IMR-90 (cell line): ENCODE results near the gene CACNA1D. TPM values are rescaled to one million over a fixed set of nuclear protein-coding genes. Genes with fewer than 3 reads are reported as not detected.

Source experiments
- ATAC-seq: fragments of 200-7000 bp; cut with Tn5 transposase; 2 replicates; pipeline ENCODE4 v1.9.1; 2020; ENCODE audit warnings: low read depth, mild to moderate bottlenecking, moderate library complexity
- BruUV-seq: library from RNA; stranded (reverse); fragments of 400-500 nt; replicated peaks from 2 replicates; lab custom pipeline; 2021; lab: Mats Ljungman, UMichigan
- CTCF ChIA-PET: fragments of 300-600 bp; formaldehyde crosslinking; extraction: SDS; loops from one replicate; lab custom pipeline; 2021; ENCODE audit warnings: antibody characterized with exemption; lab: Yijun Ruan, JAX
- POLR2A ChIA-PET: fragments of 300-600 bp; sonication (Branson Sonifier 250); formaldehyde crosslinking; loops from one replicate; lab custom pipeline; 2022; ENCODE audit warnings: antibody characterized with exemption; ENCODE audit not compliant: unreplicated experiment; lab: Charles Lee
- DNase-seq: peaks from one replicate; pipeline ENCODE4 v3.0.0; 2013
- H2AFZ ChIP-seq: replicated peaks from 2 replicates; pipeline ENCODE3; 2013; ENCODE audit warnings: low read length, mild to moderate bottlenecking; ENCODE audit not compliant: poor library complexity
- H2AK5ac ChIP-seq: 2 replicates; pipeline ENCODE4 v1.6.1; 2013; ENCODE audit warnings: low read depth, low read length, inconsistent platforms
- H2AK9ac ChIP-seq: replicated peaks from 2 replicates; pipeline ENCODE3; 2013; ENCODE audit warnings: mild to moderate bottlenecking, low read depth, low read length, moderate library complexity; ENCODE audit not compliant: poor library complexity
- H2BK120ac ChIP-seq: 2 replicates; pipeline ENCODE4 v1.6.1; 2013; ENCODE audit warnings: low read depth, low read length, inconsistent platforms
- H2BK15ac ChIP-seq: 3 replicates; pipeline ENCODE4 v1.6.1; 2013; ENCODE audit warnings: low read depth, low read length, inconsistent platforms
- H2BK20ac ChIP-seq: 2 replicates; pipeline ENCODE4 v1.6.1; 2013; ENCODE audit warnings: low read depth, mild to moderate bottlenecking, inconsistent platforms, low read length, moderate library complexity
- H2BK5ac ChIP-seq: 2 replicates; pipeline ENCODE4 v1.6.1; 2013; ENCODE audit warnings: mild to moderate bottlenecking, low read depth, low read length, inconsistent platforms; ENCODE audit not compliant: poor library complexity, severe bottlenecking
- H3K14ac ChIP-seq: replicated peaks from 2 replicates; pipeline ENCODE4 v1.6.1; 2013; ENCODE audit warnings: low read depth, low read length, inconsistent platforms
- H3K18ac ChIP-seq: 2 replicates; pipeline ENCODE4 v1.6.1; 2013; ENCODE audit warnings: low read depth, low read length, control low read depth
- H3K23ac ChIP-seq: 2 replicates; pipeline ENCODE4 v1.6.1; 2013; ENCODE audit warnings: low read depth, low read length, inconsistent platforms
- H3K27ac ChIP-seq: 2 replicates; pipeline ENCODE4 v1.5.1; 2013; ENCODE audit warnings: mild to moderate bottlenecking, control low read depth, low read length; ENCODE audit not compliant: insufficient read depth
- H3K27me3 ChIP-seq: 2 replicates; pipeline ENCODE4 v1.6.1; 2013; ENCODE audit warnings: low read length; ENCODE audit not compliant: control insufficient read depth, insufficient read depth
- H3K36me3 ChIP-seq: 2 replicates; pipeline ENCODE4 v1.6.1; 2013; ENCODE audit warnings: low read length, mixed read lengths; ENCODE audit not compliant: control insufficient read depth, insufficient read depth
- H3K4ac ChIP-seq: 2 replicates; pipeline ENCODE4 v1.6.1; 2013; ENCODE audit warnings: low read depth, low read length, inconsistent platforms
- H3K4me1 ChIP-seq: 2 replicates; pipeline ENCODE4 v1.6.1; 2013; ENCODE audit warnings: low read length, mixed read lengths; ENCODE audit not compliant: control insufficient read depth, insufficient read depth
- H3K4me2 ChIP-seq: 2 replicates; pipeline ENCODE4 v1.6.1; 2013; ENCODE audit warnings: low read depth, mild to moderate bottlenecking, control low read depth, low read length, moderate library complexity
- H3K4me3 ChIP-seq: 2 replicates; pipeline ENCODE4 v1.5.1; 2013; ENCODE audit warnings: low read depth, mild to moderate bottlenecking, control low read depth, low read length, moderate library complexity; ENCODE audit not compliant: insufficient read depth
- H3K56ac ChIP-seq: 2 replicates; pipeline ENCODE4 v1.6.1; 2013; ENCODE audit warnings: low read length, inconsistent platforms; ENCODE audit not compliant: insufficient read depth; ENCODE audit errors: extremely low read depth
- H3K79me1 ChIP-seq, 2 experiments: 2 replicates each; pipeline ENCODE4 v1.6.1; 2013; ENCODE audit warnings: low read length in 2 of 2, inconsistent platforms in 1 of 2, low read depth in 1 of 2
- H3K9ac ChIP-seq: 2 replicates; pipeline ENCODE4 v1.6.1; 2013; ENCODE audit warnings: low read depth, low read length, control low read depth
- H3K9me1 ChIP-seq: 2 replicates; pipeline ENCODE4 v1.6.1; 2013; ENCODE audit warnings: low read length, inconsistent platforms; ENCODE audit not compliant: insufficient read depth
- H3K9me3 ChIP-seq: 2 replicates; pipeline ENCODE4 v1.6.1; 2013; ENCODE audit warnings: low read length; ENCODE audit not compliant: control insufficient read depth, insufficient read depth
- H4K20me1 ChIP-seq: 2 replicates; pipeline ENCODE4 v1.6.1; 2013; ENCODE audit warnings: low read length, inconsistent platforms; ENCODE audit not compliant: insufficient read depth
- H4K5ac ChIP-seq: 2 replicates; pipeline ENCODE4 v1.6.1; 2013; ENCODE audit warnings: mild to moderate bottlenecking, low read depth, low read length, control low read depth
- H4K8ac ChIP-seq, 2 experiments: 2 replicates each; pipeline ENCODE4 v1.6.1; 2013; ENCODE audit warnings: low read depth in 2 of 2, low read length in 2 of 2, control low read depth in 1 of 2, inconsistent platforms in 1 of 2
- H4K91ac ChIP-seq: 2 replicates; pipeline ENCODE4 v1.6.1; 2013; ENCODE audit warnings: low read depth, low read length, inconsistent platforms; ENCODE audit not compliant: insufficient read depth
- BHLHE40 ChIP-seq: fragments of 150-350 bp; IDR thresholded peaks from 2 replicates; pipeline ENCODE4 v1.6.1; 2016; ENCODE audit warnings: mild to moderate bottlenecking, low read depth, low read length
- CEBPB ChIP-seq: IDR thresholded peaks from 2 replicates; pipeline ENCODE4 v1.6.1; 2012; ENCODE audit warnings: low read depth, low read length, improper control_type of control experiment
- CHD1 ChIP-seq: IDR thresholded peaks from 2 replicates; pipeline ENCODE4 v1.6.1; 2012; ENCODE audit warnings: low read depth, low read length, improper control_type of control experiment
- FOS ChIP-seq: fragments of 150-350 bp; IDR thresholded peaks from 2 replicates; pipeline ENCODE4 v1.6.1; 2016; ENCODE audit warnings: low read depth, low read length
- MAFK ChIP-seq: IDR thresholded peaks from 2 replicates; pipeline ENCODE4 v1.6.1; 2012; ENCODE audit warnings: low read depth, low read length, improper control_type of control experiment
- MAZ ChIP-seq: IDR thresholded peaks from 2 replicates; pipeline ENCODE4 v1.6.1; 2012; ENCODE audit warnings: low read depth, mild to moderate bottlenecking, low read length, improper control_type of control experiment, moderate library complexity, borderline replicate concordance
- MXI1 ChIP-seq: IDR thresholded peaks from 2 replicates; pipeline ENCODE4 v1.6.1; 2012; ENCODE audit warnings: low read depth, mild to moderate bottlenecking, low read length, moderate library complexity, borderline replicate concordance
- POLR2A ChIP-seq: IDR thresholded peaks from 2 replicates; pipeline ENCODE4 v1.6.1; 2012; ENCODE audit warnings: mild to moderate bottlenecking, low read depth, low read length
- RAD21 ChIP-seq: IDR thresholded peaks from 2 replicates; pipeline ENCODE4 v1.6.1; 2012; ENCODE audit warnings: low read length, improper control_type of control experiment
- RFX5 ChIP-seq: IDR thresholded peaks from 2 replicates; pipeline ENCODE4 v1.8.0; 2012; ENCODE audit warnings: low read depth, mild to moderate bottlenecking, low read length, moderate library complexity
- SMC3 ChIP-seq: fragments of 150-350 bp; IDR thresholded peaks from 2 replicates; pipeline ENCODE4 v1.6.1; 2016; ENCODE audit warnings: low read depth, mild to moderate bottlenecking, antibody characterized with exemption, low read length, moderate library complexity
- WGBS, 2 experiments: methylation state at CpG; one replicate each; pipeline versions ENCODE4 v1.1.5 to v1.1.7; 2013; ENCODE audit warnings: missing lambda C conversion rate in 2 of 2; ENCODE audit not compliant: insufficient read length in 1 of 2; ENCODE audit errors: extremely low coverage in 2 of 2; 5-methylcytosine and 5-hydroxymethylcytosine counted together
- dilution Hi-C: fragments of 300-500 bp; cut with HindIII; formaldehyde crosslinking; loops from one replicate; pipeline ENCODE4 v1.14.3; 2018; ENCODE audit warnings: low sequenced_read_pairs; ENCODE audit not compliant: unreplicated experiment
- in situ Hi-C: fragments of 300-500 bp; cut with MboI; formaldehyde crosslinking; loops from 3 replicates; pipeline ENCODE4 v1.14.3; 2019; ENCODE audit warnings: low sequenced_read_pairs, inconsistent platforms, mixed read lengths
- intact Hi-C: fragments of 100-400 bp; cut with micrococcal nuclease; formaldehyde crosslinking; loops from 2 replicates; pipeline ENCODE4 v1.10.0; 2022
- polyA plus RNA-seq, 3 experiments: library from polyadenylated mRNA; depleted of rRNA; stranded (reverse); fragments of >200 nt; gene quantifications; 2 replicates each; pipeline ENCODE4 v1.2.3, GENCODE V29; 2012; ENCODE audit warnings: low replicate concordance in 1 of 3
- total RNA-seq: library from RNA; depleted of rRNA; stranded (reverse); fragments of >200 nt; gene quantifications from 2 replicates; pipeline ENCODE4 v1.2.3, GENCODE V29; 2012
- TF ChIP-seq, protein P1 (sequence below): fragments of 150-350 bp; IDR thresholded peaks from 2 replicates; pipeline ENCODE4 v1.6.1; 2017; ENCODE audit warnings: mild to moderate bottlenecking, antibody characterized with exemption, low read length, low read depth
- TF ChIP-seq, protein P2 (sequence below): fragments of 150-350 bp; IDR thresholded peaks from 2 replicates; pipeline ENCODE4 v1.6.1; 2016; ENCODE audit warnings: low read depth, mild to moderate bottlenecking, low read length, moderate library complexity, borderline replicate concordance

CACNA1D gene
- total and polyA plus RNA-seq, 2 of the 4 experiments (the other 2 are of a cell fraction): 0.07 TPM; not detected in 1

DNA sequence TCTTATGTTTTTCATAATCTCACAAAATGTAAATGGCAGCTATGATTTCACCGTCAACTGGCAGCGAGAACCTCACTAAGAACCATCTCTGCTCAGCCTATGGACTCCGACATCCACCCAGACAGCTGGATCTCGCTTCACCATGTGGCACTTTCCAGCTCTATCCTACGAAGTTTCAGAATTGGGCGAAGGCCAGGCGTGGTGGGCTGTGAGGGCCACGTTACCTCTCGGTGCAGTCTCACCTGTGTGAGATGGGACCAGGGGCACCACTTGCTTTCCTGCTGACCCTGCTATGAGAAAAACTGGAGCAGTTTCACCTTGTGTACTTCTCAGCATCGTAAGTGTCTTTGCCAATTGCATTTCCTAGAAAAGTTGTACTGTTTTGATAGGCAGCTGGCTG, 319.5 kb downstream of the CACNA1D start:
- dilution Hi-C loops (no loop called here), in situ Hi-C loops (no loop called here), intact Hi-C loops (no loop called here)
- Histone ChIP-seq H3K9ac (no peak overlapping the region), H4K8ac (no peak overlapping the region), H4K20me1 (no peaks in the 10 kb centered on the region), H3K56ac (no peak overlapping the region), H2AK5ac (no peak overlapping the region), H2BK120ac (no peak overlapping the region), H3K4me3 (no peak overlapping the region), H3K18ac (no peak overlapping the region), H2BK20ac (no peak overlapping the region), H2AFZ (no peak overlapping the region), H3K4me2 (no peak overlapping the region), H3K4ac (no peak overlapping the region), H3K36me3 (no peaks in the 10 kb centered on the region), H2AK9ac (no peak overlapping the region), H3K9me3 (no peaks in the 10 kb centered on the region), H4K91ac (no peak overlapping the region), H3K23ac (no peak overlapping the region), H3K4me1 (no peaks in the 10 kb centered on the region), H3K27me3 (peaks cover 11% of the 10 kb centered on the region), H3K14ac (no peak overlapping the region), H3K79me1 (no peaks in the 10 kb centered on the region), H3K9me1 (no peaks in the 10 kb centered on the region), H4K5ac (no peak overlapping the region), H2BK5ac (no peak overlapping the region), H2BK15ac (no peak overlapping the region), H3K27ac (no peak overlapping the region)
- ChIA-PET CTCF (no interaction called here), POLR2A (no interaction called here)
- ATAC-seq (no peak), DNase-seq (no peak)
- BruUV-seq: no TSS peak
- TF ChIP-seq MAZ: no peak
- TF ChIP-seq, protein P1, sequence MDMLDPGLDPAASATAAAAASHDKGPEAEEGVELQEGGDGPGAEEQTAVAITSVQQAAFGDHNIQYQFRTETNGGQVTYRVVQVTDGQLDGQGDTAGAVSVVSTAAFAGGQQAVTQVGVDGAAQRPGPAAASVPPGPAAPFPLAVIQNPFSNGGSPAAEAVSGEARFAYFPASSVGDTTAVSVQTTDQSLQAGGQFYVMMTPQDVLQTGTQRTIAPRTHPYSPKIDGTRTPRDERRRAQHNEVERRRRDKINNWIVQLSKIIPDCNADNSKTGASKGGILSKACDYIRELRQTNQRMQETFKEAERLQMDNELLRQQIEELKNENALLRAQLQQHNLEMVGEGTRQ: no peak
- TF ChIP-seq POLR2A: no peak
- TF ChIP-seq MAFK: no peak
- TF ChIP-seq SMC3: no peak
- TF ChIP-seq RAD21: no peak
- TF ChIP-seq CHD1: no peak
- no peak for TF ChIP-seq RFX5
- no peak for TF ChIP-seq MXI1
- no peak for TF ChIP-seq FOS
- TF ChIP-seq, protein P2, sequence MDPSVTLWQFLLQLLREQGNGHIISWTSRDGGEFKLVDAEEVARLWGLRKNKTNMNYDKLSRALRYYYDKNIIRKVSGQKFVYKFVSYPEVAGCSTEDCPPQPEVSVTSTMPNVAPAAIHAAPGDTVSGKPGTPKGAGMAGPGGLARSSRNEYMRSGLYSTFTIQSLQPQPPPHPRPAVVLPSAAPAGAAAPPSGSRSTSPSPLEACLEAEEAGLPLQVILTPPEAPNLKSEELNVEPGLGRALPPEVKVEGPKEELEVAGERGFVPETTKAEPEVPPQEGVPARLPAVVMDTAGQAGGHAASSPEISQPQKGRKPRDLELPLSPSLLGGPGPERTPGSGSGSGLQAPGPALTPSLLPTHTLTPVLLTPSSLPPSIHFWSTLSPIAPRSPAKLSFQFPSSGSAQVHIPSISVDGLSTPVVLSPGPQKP: no peak
- no peak for TF ChIP-seq BHLHE40
- no peak for TF ChIP-seq CEBPB
- 73% methylated on average over 8 of the region's 10 CpGs; no CpG with 5 or more reads in 1 of the 2 experiments for WGBS, 2 experiments
